Skin of body (tissue), 2 donors: ENCODE data around the gene RAPH1. TPM values are rescaled to one million over a fixed set of nuclear protein-coding genes. Genes with fewer than 3 reads are reported as not detected.

Source experiments
- DNase-seq: peaks from one replicate; lab custom pipeline; 2025; lab: John Stamatoyannopoulos, UW
- total RNA-seq: library from RNA; depleted of rRNA; stranded (reverse); fragments of >200 nt; gene quantifications from one replicate; pipeline ENCODE4 v1.2.3, GENCODE V29; 2014

Gene RAPH1
- total RNA-seq, 1 donor from 2014 or later = 24.0 TPM

- no peak for DNase-seq
Observed at GRCh38 chr2:203484266-203485112, 50.6 kb downstream of the RAPH1 start.

- no peak for DNase-seq
Observed at GRCh38 chr2:203480623-203481022, 54.5 kb downstream of the RAPH1 start.

- no peak for DNase-seq
Observed at GRCh38 chr2:203476881-203477280, 58.2 kb downstream of the RAPH1 start.

GRCh38 chr2:203471323-203471722, 63.8 kb downstream of the RAPH1 start:
- DNase-seq = no peak

GRCh38 chr2:203470371-203470770, 64.7 kb downstream of the RAPH1 start:
- DNase-seq = no peak

GRCh38 chr2:203469546-203469945, 65.6 kb downstream of the RAPH1 start:
- DNase-seq = no peak

GRCh38 chr2:203463266-203463678, 71.8 kb downstream of the RAPH1 start:
- DNase-seq = peak; percentile 86

GRCh38 chr2:203462308-203462707, 72.8 kb downstream of the RAPH1 start:
- DNase-seq = no peak

GRCh38 chr2:203461746-203462145, 73.4 kb downstream of the RAPH1 start:
- no peak for DNase-seq

GRCh38 chr2:203455209-203455608, 79.9 kb downstream of the RAPH1 start:
- no peak for DNase-seq

GRCh38 chr2:203453858-203454451, 81.1 kb downstream of the RAPH1 start:
- peak; percentile 48 for DNase-seq

GRCh38 chr2:203451689-203452088, 83.4 kb downstream of the RAPH1 start:
- DNase-seq = no peak

- no peak for DNase-seq
Observed at GRCh38 chr2:203451011-203451410, 84.1 kb downstream of the RAPH1 start.

GRCh38 chr2:203450561-203450960, 84.5 kb downstream of the RAPH1 start:
- no peak for DNase-seq

GRCh38 chr2:203446780-203447179, 88.3 kb downstream of the RAPH1 start:
- no peak for DNase-seq

GRCh38 chr2:203446071-203446481, 89.0 kb downstream of the RAPH1 start:
- DNase-seq = no peak

- DNase-seq = no peak
Observed at GRCh38 chr2:203444738-203445137, 90.4 kb downstream of the RAPH1 start.

- no peak for DNase-seq
Observed at GRCh38 chr2:203442463-203442862, 92.6 kb downstream of the RAPH1 start.

GRCh38 chr2:203441463-203441862, 93.6 kb downstream of the RAPH1 start:
- DNase-seq = no peak

- DNase-seq = no peak
Observed at GRCh38 chr2:203440671-203441070, 94.4 kb downstream of the RAPH1 start.

- DNase-seq = no peak
Observed at GRCh38 chr2:203438528-203438927, 96.6 kb downstream of the RAPH1 start.

GRCh38 chr2:203437511-203437910, 97.6 kb downstream of the RAPH1 start:
- no peak for DNase-seq

- DNase-seq = no peak
Observed at GRCh38 chr2:203436496-203436895, 98.6 kb downstream of the RAPH1 start.
